HG02642 (cell line): ENCODE measurements around the gene BCL10.

Experiments
- ATAC-seq: cut with Tn5 transposase; IDR thresholded peaks from one replicate; pipeline ENCODE4 v1.9.1; 2021; ENCODE audit warnings: mild to moderate bottlenecking; ENCODE audit not compliant: unreplicated experiment, poor library complexity

The BCL10 gene

GRCh38 chr1:85300140-85300539, 23.7 kb upstream of the BCL10 start:
- no peak for ATAC-seq

DNA sequence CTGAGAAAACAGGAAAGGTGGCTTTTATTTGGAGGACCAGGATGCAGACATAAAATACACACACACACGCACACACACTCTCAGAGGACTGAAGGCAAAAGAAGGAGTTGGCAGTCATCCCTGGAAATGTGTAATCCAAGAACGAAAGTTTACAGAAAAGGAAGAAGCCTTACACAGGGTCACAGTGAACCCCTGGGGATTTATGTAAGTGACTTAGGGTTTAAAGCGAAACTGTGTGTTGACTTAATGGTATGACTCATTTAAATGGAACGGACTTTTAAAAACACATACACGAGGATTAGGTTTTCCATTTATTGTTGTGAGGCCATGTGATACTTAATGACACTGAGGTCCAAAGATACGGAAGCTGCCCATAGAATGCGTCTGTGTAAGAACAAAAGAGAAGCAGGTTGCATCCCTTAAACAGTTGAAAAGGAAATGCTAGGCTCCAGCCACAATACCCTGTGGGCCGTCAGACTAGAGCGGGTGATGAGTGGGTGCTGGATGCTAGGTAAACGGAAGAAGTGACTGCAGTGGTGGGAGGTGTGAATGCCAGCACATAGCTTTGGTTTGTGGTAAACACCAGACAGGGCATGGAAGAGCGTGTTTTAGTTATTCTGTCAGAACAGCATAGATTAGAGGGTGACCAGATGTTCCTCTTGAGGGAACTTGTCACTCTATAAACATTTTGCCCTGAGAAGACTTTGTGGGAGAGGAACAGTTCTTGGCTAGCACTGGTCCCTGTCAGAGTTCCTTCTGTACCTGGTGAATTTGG, 21.6 kb upstream of the BCL10 start:
- ATAC-seq, result peak; percentile 92

DNA sequence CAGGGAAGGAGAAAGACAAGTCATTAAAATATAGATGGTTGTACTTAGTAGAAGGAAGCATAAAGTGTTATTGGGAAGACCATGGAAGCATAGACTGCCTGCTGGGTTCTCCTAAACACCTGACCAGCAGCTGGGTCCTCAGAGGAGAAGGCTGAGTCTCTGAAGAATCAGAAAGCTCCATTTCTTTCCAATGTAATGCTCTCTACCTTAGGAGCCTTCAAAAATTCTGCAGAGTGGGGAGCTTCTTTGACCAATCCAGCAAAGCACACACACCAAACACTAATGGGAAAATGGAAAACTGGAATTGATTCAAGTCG, 21.1 kb upstream of the BCL10 start:
- ATAC-seq, result no peak

GRCh38 chr1:85296980-85297379, 20.5 kb upstream of the BCL10 start:
- no peak for ATAC-seq

GRCh38 chr1:85295654-85296053, 19.2 kb upstream of the BCL10 start:
- ATAC-seq, result no peak

GRCh38 chr1:85295006-85295431, 18.6 kb upstream of the BCL10 start:
- no peak for ATAC-seq

- ATAC-seq, result no peak
Measured at GRCh38 chr1:85290826-85291225, 14.4 kb upstream of the BCL10 start.

- peak; percentile 67 for ATAC-seq
Measured at GRCh38 chr1:85289848-85290335, 13.5 kb upstream of the BCL10 start.

DNA sequence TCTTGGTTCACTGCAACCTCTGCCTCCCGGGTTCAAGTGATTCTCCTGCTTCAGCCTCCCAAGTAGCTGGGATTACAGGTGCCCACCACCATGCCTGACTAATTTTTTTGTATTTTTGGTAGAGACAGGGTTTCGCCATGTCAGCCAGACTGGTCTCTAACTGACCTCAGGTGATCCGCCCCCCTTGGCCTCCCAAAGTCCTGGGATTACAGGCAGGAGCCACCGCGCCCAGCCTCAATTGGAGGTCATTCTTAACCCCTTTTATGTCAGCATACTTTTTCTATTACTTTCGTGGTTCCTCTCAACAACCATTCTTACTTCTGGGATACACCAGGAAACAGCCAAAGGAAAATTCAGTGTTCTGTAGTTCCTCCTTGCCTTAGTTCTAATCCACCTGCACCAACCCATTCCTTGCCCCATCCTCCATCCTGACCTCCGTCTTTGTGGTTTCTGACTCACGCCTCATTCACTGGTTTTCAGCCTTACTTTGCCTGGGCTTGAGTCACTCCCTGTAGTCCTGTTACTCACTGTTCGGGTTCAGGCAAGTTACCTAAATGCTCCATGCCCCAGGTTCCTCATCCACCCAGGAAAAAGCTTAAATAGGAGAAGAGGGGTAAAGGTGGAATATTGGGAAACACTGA, 12.9 kb upstream of the BCL10 start:
- ATAC-seq, result peak; percentile 10

- ATAC-seq, result no peak
Measured at GRCh38 chr1:85284202-85284601, 7.8 kb upstream of the BCL10 start.

GRCh38 chr1:85283475-85284199, 7.2 kb upstream of the BCL10 start:
- ATAC-seq, result no peak

GRCh38 chr1:85282424-85282823, 6.0 kb upstream of the BCL10 start:
- no peak for ATAC-seq

GRCh38 chr1:85280636-85281035, 4.2 kb upstream of the BCL10 start:
- no peak for ATAC-seq

GRCh38 chr1:85279458-85280080, 3.1 kb upstream of the BCL10 start:
- no peak for ATAC-seq

- peak; percentile 9 for ATAC-seq
Measured at GRCh38 chr1:85278853-85279314, 2.5 kb upstream of the BCL10 start.

DNA sequence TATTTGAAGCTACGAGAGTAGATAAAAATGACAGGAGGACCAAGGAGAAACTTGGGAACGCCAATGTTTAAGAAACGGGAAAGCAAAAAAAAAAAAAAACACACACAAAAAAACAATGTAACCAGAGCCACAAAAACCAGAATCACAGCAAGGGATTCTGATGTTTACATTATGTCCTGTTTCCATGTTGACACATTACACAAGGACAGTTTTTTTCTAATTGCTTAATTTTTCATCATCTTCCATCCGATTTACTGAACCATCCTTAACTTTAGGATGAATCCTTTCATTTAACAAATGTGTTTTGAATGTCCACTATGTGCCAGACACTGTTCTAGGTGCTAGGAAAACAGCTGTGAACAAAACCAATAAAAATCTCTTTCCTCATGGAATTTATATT, 1.4 kb upstream of the BCL10 start:
- no peak for ATAC-seq

- ATAC-seq, result no peak
Measured at GRCh38 chr1:85276978-85277639, 677 bp upstream of the BCL10 start.

DNA sequence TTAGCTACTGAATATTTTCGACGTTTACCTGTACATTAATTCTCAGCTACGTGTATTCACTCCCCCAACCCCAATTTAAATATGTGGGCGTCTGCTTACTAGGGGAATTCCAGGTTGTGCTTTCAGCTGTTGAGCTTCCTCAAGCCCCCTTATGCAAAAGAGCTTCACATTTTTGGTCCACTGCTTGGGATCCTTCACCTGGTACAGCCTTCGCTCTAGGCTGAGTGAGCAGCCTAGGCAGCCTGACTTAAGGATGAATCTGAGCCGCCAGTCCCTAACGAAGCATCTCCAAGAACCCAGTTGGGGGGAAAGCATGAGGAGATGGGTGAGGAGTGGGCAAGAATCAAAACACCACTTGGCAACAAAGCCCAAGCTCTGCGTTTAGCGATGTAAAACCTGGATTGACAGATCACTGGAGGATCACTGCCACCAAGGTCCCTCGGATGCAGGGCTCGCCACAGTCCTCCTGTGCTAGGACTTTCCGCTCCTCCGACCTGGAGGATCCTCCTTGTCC, 674 bp downstream of the BCL10 start:
- ATAC-seq, result peak; percentile 23

DNA sequence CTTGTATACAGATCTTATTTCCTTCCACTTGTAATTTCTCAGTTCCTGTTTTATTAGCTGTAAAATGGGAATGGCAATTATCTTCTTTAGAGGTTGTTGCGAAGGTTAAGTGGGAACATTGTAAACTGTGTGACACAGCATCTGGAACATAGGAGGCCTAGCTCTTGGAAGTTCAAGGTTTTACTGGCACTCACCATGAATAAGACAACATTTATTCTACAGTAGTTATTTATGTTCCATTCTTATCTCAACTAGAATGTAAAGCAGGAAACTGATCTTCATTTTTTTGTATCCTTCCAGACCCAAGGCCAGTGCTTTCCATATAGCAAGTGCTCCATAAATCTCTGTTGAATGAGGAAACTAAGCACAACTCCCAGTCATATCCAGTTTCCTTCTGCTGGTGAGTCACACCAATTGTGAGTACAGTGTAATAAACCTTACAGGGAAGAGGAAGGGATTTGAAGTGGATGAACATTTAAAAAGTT, 1.4 kb downstream of the BCL10 start:
- ATAC-seq, result no peak

DNA sequence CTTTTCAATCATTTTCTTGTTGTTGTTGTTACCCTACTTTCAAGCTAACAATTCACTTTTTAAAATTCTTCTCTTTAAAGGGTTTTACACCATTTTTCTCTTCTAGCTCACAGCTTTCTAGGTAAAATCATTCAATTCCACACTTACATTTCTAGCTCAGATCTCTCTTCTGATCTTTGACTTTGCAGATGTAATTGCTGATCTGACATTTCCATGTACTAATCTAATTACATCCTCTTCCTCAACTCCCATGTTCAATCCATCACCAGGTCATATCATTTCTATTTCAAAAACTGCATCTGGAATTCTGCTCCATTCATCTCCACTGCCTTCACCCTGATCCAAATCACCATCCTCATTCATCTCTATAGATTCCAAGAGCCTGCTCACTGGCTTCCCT, 3.0 kb downstream of the BCL10 start:
- no peak for ATAC-seq
